ENCODE measurements around the gene TOMM7.

The TOMM7 gene

DNA sequence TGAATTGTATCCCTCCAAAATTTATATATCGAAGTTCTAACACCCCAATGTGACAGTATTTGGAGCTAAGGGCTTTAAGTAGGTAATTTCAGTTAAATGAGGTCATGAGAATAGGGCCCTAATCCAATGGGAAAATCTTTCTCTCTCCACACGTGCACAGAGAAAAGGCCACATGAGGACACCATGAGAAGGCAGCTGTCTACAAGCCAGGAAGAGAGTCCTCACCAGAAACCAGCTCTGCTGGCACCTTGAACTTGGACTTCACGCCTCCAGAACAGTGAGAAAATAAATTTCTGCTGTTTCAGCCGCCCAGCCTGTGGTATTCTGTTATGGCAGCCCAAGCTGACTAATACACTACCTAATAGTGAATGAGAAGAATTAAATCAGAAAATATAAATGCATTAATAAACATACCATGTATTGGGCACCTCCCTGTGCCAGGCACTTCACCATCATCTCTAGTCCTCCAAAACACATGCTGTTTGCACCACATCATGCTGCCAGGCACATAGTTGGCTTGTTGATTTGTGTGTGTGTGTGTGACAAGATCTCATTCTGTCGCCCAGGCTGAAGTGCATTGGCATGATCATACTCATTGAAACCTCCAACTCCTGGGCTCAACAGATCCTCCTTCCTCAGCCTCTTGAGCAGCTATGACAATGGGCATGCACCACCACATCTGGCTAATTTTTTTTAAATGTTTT lies 9.1 kb upstream of the TOMM7 start:
- DNase-seq (ENCODE audit: insufficient read length, low spot score) (no peak), FAIRE-seq (peak; percentile 16)
- TF ChIP-seq TAF1 (IDR thresholded peaks at IDR 0.05; ENCODE audit: low read depth, low read length), result no peak
- no peak for TF ChIP-seq SPI1 (IDR thresholded peaks at IDR 0.05; ENCODE audit: low read depth, low read length)
- no peak for TF ChIP-seq POU2F2 (IDR thresholded peaks at IDR 0.05; ENCODE audit: low read depth, low read length)
- no peak for TF ChIP-seq PAX5 (IDR thresholded peaks at IDR 0.05; ENCODE audit: insufficient read depth, low read length, severe bottlenecking)
- TF ChIP-seq POLR2AphosphoS5 (IDR thresholded peaks at IDR 0.05; ENCODE audit: low read depth, low read length), result no peak
- TF ChIP-seq POLR2A (IDR thresholded peaks at IDR 0.05; ENCODE audit: low read depth, low read length), result no peak

GRCh38 chr7:22827563-22827962 lies 4.9 kb upstream of the TOMM7 start:
- no peak for FAIRE-seq
- TF ChIP-seq TAF1 (IDR thresholded peaks at IDR 0.05; ENCODE audit: low read depth, low read length) (no peak), SPI1 (IDR thresholded peaks at IDR 0.05; ENCODE audit: low read depth, low read length) (no peak), POLR2AphosphoS5 (IDR thresholded peaks at IDR 0.05; ENCODE audit: low read depth, low read length) (no peak), POLR2A (IDR thresholded peaks at IDR 0.05; ENCODE audit: low read depth, low read length) (no peak), POU2F2 (IDR thresholded peaks at IDR 0.05; ENCODE audit: low read depth, low read length) (no peak)
- DNase-seq (ENCODE audit: insufficient read length, low spot score), result no peak

- peak; percentile 23 for FAIRE-seq
These were observed 3.9 kb upstream of the TOMM7 start for GRCh38 chr7:22826593-22826992.

GRCh38 chr7:22824760-22825159 lies 2.1 kb upstream of the TOMM7 start:
- TF ChIP-seq PAX5 (IDR thresholded peaks at IDR 0.05; ENCODE audit: insufficient read depth, low read length, severe bottlenecking) (no peak), POLR2A (IDR thresholded peaks at IDR 0.05; ENCODE audit: low read depth, low read length) (no peak), POLR2AphosphoS5 (IDR thresholded peaks at IDR 0.05; ENCODE audit: low read depth, low read length) (no peak), POU2F2 (IDR thresholded peaks at IDR 0.05; ENCODE audit: low read depth, low read length) (no peak), TAF1 (IDR thresholded peaks at IDR 0.05; ENCODE audit: low read depth, low read length) (no peak), SPI1 (IDR thresholded peaks at IDR 0.05; ENCODE audit: low read depth, low read length) (no peak)
- DNase-seq (ENCODE audit: insufficient read length, low spot score), result no peak
- FAIRE-seq, result no peak

More at GRCh38 chr7:22826593-22826992, 3.9 kb upstream of the TOMM7 start:
- no peak for TF ChIP-seq POU2F2 (IDR thresholded peaks at IDR 0.05; ENCODE audit: low read depth, low read length)
- TF ChIP-seq PAX5 (IDR thresholded peaks at IDR 0.05; ENCODE audit: insufficient read depth, low read length, severe bottlenecking), result no peak
- TF ChIP-seq SPI1 (IDR thresholded peaks at IDR 0.05; ENCODE audit: low read depth, low read length), result no peak
- TF ChIP-seq TAF1 (IDR thresholded peaks at IDR 0.05; ENCODE audit: low read depth, low read length), result no peak
- no peak for TF ChIP-seq POLR2A (IDR thresholded peaks at IDR 0.05; ENCODE audit: low read depth, low read length)
- TF ChIP-seq POLR2AphosphoS5 (IDR thresholded peaks at IDR 0.05; ENCODE audit: low read depth, low read length), result no peak
- DNase-seq (ENCODE audit: insufficient read length, low spot score), result no peak

- TF ChIP-seq POU2F2 (IDR thresholded peaks at IDR 0.05; ENCODE audit: low read depth, low read length), result no peak
- TF ChIP-seq SPI1 (IDR thresholded peaks at IDR 0.05; ENCODE audit: low read depth, low read length), result no peak
- TF ChIP-seq TAF1 (IDR thresholded peaks at IDR 0.05; ENCODE audit: low read depth, low read length), result no peak
- FAIRE-seq, result no peak
- no peak for DNase-seq (ENCODE audit: insufficient read length, low spot score)
These were observed 471 bp upstream of the TOMM7 start for GRCh38 chr7:22823142-22823497.

DNA sequence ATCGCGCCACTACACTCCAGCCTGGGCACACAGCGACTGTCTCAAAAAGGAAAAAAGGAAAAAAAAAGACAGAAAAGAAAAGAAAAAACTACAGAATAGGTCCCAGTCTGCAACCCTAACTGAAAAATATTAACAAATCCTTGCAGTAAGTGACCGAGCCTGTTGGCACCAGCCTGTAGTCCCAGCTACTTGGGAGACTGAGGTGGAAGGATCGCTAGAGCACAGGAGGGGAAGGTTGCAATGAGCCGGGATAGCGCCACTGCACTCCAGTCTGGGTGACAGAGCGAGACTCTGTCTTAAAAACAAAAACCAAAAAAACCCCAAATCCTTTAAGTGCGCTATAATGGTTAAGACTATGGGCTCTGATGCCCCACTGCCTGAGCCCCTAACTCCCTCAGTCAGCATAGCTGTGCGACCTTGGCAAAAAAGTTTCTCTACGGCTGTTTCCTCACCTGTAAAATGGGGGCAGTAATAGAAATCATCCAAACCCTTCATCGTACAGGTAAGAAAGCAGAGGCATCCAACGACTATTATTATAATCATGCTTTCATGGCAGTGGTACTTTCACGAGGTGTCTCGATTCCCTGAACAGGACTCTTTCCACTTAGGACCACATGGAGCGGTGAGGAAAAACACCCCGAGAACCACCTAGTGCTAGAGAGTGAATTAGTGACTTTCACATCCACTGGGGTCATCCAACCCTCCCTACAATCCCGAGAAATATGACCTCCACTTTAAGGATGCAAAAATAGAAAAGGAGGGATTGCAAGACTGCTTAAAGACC lies 755 bp downstream of the TOMM7 start:
- FAIRE-seq (no peak), DNase-seq (ENCODE audit: insufficient read length, low spot score) (no peak)

GRCh38 chr7:22819476-22819875 lies 3.2 kb downstream of the TOMM7 start:
- FAIRE-seq (no peak), DNase-seq (ENCODE audit: insufficient read length, low spot score) (no peak)
- no peak for TF ChIP-seq TAF1 (IDR thresholded peaks at IDR 0.05; ENCODE audit: low read depth, low read length)
- no peak for TF ChIP-seq POLR2AphosphoS5 (IDR thresholded peaks at IDR 0.05; ENCODE audit: low read depth, low read length)
- no peak for TF ChIP-seq SPI1 (IDR thresholded peaks at IDR 0.05; ENCODE audit: low read depth, low read length)
- TF ChIP-seq PAX5 (IDR thresholded peaks at IDR 0.05; ENCODE audit: insufficient read depth, low read length, severe bottlenecking), result no peak
- no peak for TF ChIP-seq POLR2A (IDR thresholded peaks at IDR 0.05; ENCODE audit: low read depth, low read length)
- TF ChIP-seq POU2F2 (IDR thresholded peaks at IDR 0.05; ENCODE audit: low read depth, low read length), result no peak

More for the DNA sequence above, 755 bp downstream of the TOMM7 start:
- TF ChIP-seq SPI1 (IDR thresholded peaks at IDR 0.05; ENCODE audit: low read depth, low read length), result no peak

DNA sequence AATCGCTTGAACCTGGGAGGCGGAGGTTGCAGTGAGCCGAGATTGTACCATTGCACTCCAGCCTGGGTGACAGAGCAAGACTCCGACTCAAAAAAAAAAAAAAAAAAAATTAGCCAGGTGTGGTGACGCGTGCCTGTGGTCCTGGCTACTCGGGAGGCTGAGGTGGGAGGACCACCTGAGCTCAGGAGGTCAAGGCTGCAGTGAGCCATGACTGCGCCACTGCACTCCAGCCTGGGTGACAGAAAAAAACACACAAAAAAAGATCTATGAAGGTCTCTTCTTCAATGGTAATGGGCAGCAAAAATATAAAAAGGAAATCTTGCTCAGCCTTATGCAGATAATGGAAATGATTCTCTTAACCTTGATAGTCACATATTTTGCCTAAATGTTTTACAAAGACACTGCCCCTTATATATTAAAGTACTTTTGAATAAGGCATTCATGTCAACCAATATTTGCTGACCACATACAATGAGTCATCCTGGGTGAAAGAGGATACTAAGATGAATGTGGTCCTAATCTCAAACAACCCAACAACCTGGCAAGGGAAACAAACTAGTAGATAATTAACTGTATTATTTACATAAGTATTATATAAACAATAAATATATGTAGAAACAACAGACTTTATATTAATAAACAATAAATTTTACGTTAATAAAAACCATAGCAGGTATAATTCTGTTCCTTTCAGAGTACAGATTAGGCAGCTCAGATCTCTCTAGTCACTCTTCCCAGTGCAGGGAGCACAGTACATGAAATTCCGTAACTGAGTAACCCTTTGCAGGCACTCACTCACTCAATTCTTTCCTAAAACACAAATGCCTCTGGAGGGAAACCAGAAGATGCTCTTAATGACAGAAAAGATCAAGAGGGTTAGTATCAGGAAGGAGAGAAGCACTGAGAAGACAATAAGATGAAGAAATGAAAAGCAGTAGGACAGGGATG lies 8.1 kb downstream of the TOMM7 start:
- TF ChIP-seq POLR2AphosphoS5 (IDR thresholded peaks at IDR 0.05; ENCODE audit: low read depth, low read length), result no peak
- no peak for TF ChIP-seq POLR2A (IDR thresholded peaks at IDR 0.05; ENCODE audit: low read depth, low read length)
- no peak for TF ChIP-seq POU2F2 (IDR thresholded peaks at IDR 0.05; ENCODE audit: low read depth, low read length)
- no peak for TF ChIP-seq TAF1 (IDR thresholded peaks at IDR 0.05; ENCODE audit: low read depth, low read length)
- TF ChIP-seq SPI1 (IDR thresholded peaks at IDR 0.05; ENCODE audit: low read depth, low read length), result no peak
- no peak for TF ChIP-seq PAX5 (IDR thresholded peaks at IDR 0.05; ENCODE audit: insufficient read depth, low read length, severe bottlenecking)
- FAIRE-seq (no peak), DNase-seq (ENCODE audit: insufficient read length, low spot score) (no peak)

DNA sequence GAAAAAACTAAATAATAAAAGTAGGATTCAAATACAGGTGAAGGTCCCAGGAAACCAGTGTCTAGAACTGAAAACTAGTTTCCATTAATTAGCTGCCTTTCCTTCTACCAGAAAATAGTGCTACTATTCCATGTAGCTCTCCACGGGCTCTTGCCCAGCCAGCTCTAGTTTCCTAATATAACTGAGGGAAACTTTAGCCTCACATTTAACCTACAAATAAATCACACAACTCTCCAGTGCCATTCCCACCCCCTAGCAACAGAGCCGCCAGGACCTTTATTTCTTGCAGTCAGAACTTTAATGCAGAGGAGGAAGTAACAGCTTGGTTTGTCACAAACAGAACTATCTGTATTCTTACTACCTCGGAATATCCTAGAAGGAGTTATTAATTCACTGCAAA lies 10.3 kb downstream of the TOMM7 start:
- DNase-seq (ENCODE audit: insufficient read length, low spot score) (no peak), FAIRE-seq (no peak)
- TF ChIP-seq SPI1 (IDR thresholded peaks at IDR 0.05; ENCODE audit: low read depth, low read length) (no peak), PAX5 (IDR thresholded peaks at IDR 0.05; ENCODE audit: insufficient read depth, low read length, severe bottlenecking) (no peak), POLR2AphosphoS5 (IDR thresholded peaks at IDR 0.05; ENCODE audit: low read depth, low read length) (no peak), POLR2A (IDR thresholded peaks at IDR 0.05; ENCODE audit: low read depth, low read length) (no peak), TAF1 (IDR thresholded peaks at IDR 0.05; ENCODE audit: low read depth, low read length) (no peak), POU2F2 (IDR thresholded peaks at IDR 0.05; ENCODE audit: low read depth, low read length) (no peak)
